GM12875 (cell line): ENCODE data around the gene BCL2L1.

Experiments
- H3K4me3 ChIP-seq: one replicate; pipeline ENCODE4 v1.5.1; 2011; ENCODE audit warnings: low read depth, low read length, control low read depth
- CTCF ChIP-seq: IDR thresholded peaks from 2 replicates; pipeline ENCODE4 v1.5.1; 2011; ENCODE audit warnings: low read depth, mild to moderate bottlenecking, control low read depth, inconsistent platforms, low read length, moderate library complexity, borderline replicate concordance; ENCODE audit not compliant: insufficient read depth

Gene BCL2L1

GRCh38 chr20:31707994-31708735 is 14.5 kb downstream of the BCL2L1 start:
- H3K4me3 ChIP-seq: no peak overlapping the region
- no peak for TF ChIP-seq CTCF

GRCh38 chr20:31707258-31707615 is 15.4 kb downstream of the BCL2L1 start:
- no peak for TF ChIP-seq CTCF
- H3K4me3 ChIP-seq: no peak overlapping the region

DNA sequence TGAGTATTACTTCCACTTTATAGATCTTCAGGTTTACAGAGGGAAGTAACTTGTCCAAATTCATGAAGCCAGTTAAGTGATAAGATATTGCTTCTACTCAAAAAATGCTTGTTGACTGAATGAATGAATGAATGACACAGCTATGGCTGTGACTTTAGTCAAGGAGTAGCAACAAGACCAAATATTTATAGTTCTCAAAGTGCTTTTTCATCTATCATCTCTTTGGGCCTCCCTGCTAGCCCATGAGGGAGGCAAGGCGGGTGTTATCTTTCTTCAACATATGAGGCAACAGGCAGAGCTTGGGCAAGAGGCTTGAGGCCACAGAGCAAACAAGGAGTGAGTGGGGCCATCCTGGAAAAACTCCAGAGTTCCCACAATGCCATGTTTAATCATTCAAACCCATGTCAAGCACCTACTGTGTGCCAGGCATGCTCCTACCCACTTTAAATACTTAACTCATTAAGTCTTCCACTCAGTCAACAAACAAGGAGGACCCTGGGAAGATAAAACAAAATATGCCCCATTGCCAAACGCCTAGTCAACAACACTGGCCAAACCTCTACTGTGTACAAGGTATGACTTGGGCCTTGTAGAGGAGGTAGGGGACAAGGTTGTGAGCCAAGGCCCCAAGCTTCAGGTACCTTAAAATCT is 15.9 kb downstream of the BCL2L1 start:
- no peak for TF ChIP-seq CTCF
- no peak overlapping the region for H3K4me3 ChIP-seq

- TF ChIP-seq CTCF: no peak
- H3K4me3 ChIP-seq: no peak overlapping the region
Measured at GRCh38 chr20:31705598-31706597, 16.8 kb downstream of the BCL2L1 start.

GRCh38 chr20:31705191-31705590 is 17.5 kb downstream of the BCL2L1 start:
- no peak for TF ChIP-seq CTCF
- H3K4me3 ChIP-seq: no peak overlapping the region

- no peak overlapping the region for H3K4me3 ChIP-seq
- no peak for TF ChIP-seq CTCF
Measured at GRCh38 chr20:31704225-31705119, 18.2 kb downstream of the BCL2L1 start.
